C4-2B (cell line): ENCODE measurements around the gene FAM89B.

Source experiments
- H3K27ac ChIP-seq: fragments of 450-650 bp; 2 replicates; pipeline ENCODE4 v1.5.1; 2017
- ZFX ChIP-seq: fragments of 450-650 bp; IDR thresholded peaks from 2 replicates; pipeline ENCODE4 v1.6.1; 2017
- TF ChIP-seq, protein P1 (sequence below): fragments of 450-650 bp; conservative IDR thresholded peaks from 2 replicates; pipeline ENCODE4 v1.5.1; 2017; ENCODE audit warnings: mild to moderate bottlenecking

FAM89B gene

GRCh38 chr11:65578667-65579066 is 6.3 kb downstream of the FAM89B start:
- no peak overlapping the region for H3K27ac ChIP-seq
- TF ChIP-seq, protein P1, sequence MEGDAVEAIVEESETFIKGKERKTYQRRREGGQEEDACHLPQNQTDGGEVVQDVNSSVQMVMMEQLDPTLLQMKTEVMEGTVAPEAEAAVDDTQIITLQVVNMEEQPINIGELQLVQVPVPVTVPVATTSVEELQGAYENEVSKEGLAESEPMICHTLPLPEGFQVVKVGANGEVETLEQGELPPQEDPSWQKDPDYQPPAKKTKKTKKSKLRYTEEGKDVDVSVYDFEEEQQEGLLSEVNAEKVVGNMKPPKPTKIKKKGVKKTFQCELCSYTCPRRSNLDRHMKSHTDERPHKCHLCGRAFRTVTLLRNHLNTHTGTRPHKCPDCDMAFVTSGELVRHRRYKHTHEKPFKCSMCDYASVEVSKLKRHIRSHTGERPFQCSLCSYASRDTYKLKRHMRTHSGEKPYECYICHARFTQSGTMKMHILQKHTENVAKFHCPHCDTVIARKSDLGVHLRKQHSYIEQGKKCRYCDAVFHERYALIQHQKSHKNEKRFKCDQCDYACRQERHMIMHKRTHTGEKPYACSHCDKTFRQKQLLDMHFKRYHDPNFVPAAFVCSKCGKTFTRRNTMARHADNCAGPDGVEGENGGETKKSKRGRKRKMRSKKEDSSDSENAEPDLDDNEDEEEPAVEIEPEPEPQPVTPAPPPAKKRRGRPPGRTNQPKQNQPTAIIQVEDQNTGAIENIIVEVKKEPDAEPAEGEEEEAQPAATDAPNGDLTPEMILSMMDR, result no peak
- no peak for TF ChIP-seq ZFX

DNA sequence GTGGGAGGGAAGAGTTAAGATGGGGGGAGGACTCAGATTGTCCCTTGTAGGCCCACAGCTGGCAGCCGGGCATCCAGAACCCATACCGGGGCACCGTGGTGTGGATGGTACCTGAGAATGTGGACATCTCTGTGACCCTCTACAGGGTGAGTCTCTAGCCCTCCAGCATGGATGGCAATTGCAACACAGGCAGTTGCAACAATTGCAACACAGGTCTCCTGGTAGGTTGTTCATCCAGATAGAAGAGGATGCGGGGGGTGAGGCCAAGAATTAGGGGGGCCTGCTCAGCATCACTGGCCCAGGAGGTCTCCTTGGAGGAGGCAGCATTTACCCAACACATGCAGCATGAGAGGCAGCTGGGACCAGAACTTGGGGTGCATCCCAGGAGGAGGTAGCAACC is 7.0 kb downstream of the FAM89B start:
- no peak overlapping the region for H3K27ac ChIP-seq

GRCh38 chr11:65580031-65580692 is 7.8 kb downstream of the FAM89B start:
- no peak overlapping the region for H3K27ac ChIP-seq
- no peak for TF ChIP-seq ZFX
- TF ChIP-seq, protein P1, result no peak

More for the DNA sequence above, 7.0 kb downstream of the FAM89B start:
- TF ChIP-seq, protein P1, result no peak
- no peak for TF ChIP-seq ZFX

DNA sequence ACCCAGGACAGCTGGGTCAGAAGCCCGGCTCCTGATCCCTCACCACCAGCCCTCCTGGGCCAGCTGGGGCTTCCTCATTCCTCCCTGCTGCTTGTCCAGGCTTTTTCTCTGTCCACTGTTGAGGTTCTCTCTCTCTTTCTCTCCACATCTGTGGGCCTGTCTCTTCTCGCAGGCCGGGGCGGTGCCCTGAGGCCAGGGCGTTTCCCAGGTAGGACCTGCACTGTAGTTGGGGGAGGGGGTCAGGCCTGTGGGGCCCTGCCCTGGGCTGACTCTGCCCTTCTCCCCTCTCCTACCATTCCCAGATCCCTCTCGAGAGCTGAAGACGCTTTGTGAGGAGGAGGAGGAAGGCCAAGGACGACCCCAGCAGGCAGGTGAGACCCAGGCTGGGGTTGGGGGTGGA is 8.4 kb downstream of the FAM89B start:
- H3K27ac ChIP-seq, result no peak overlapping the region
- TF ChIP-seq, protein P1, result no peak
- TF ChIP-seq ZFX, result no peak

DNA sequence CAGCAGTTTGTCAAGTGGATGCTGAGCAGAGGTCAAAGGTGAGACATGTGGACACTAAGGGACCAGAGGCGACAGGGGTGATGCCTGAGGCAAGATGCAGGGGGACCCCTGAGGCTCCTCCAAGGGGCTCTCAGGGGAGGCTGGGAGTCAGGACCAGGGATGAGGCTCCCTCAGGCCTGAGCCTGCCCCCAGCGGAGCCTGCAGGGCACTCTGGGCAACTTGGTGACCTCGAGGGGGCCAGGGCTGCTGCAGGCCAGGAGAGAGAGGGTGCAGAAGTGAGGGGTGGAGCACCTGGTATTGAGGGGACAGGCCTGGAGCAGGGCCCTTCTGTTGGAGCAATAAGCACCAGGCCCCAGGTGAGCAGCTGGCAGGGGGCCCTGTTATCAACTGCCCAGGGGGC is 9.6 kb downstream of the FAM89B start:
- TF ChIP-seq, protein P1, result no peak
- no peak for TF ChIP-seq ZFX
- H3K27ac ChIP-seq, result no peak overlapping the region

DNA sequence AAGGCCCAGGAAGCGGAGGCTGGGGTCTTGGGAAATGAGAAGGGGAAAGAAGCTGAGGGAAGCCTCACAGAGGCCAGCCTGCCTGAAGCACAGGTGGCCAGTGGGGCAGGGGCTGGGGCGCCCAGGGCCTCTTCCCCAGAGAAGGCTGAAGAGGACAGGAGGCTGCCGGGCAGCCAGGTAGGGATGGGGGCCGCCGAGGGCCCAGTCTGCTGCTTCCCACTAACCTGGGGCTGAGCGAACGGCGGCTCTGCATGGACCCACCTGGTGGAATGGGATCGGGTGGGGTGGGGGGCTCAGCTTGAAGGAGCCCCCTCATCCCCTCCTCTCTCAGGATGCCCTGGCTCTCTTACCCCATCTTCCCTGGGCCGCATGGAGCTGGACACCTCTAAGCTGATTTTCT is 11.3 kb downstream of the FAM89B start:
- TF ChIP-seq, protein P1, result no peak
- no peak for TF ChIP-seq ZFX
- no peak overlapping the region for H3K27ac ChIP-seq

DNA sequence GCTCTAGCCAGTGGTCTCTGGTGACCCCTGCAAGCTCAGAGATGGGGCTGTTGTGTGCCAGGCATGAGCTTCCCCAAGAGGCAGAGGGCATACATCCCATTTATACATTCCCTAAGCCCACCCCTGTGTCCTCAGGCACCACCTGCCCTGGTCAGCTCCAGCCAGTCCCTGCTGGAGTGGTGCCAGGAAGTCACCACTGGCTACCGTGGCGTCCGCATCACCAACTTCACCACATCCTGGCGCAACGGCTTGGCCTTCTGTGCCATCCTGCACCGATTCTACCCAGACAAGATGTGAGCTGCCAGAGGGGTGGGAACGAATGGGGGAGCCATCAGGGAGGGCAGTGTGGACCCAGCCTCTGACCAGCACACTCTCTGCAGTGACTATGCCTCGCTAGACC is 11.8 kb downstream of the FAM89B start:
- TF ChIP-seq, protein P1, result no peak
- TF ChIP-seq ZFX, result no peak

More for the DNA sequence above, 11.8 kb downstream of the FAM89B start:
- no peak overlapping the region for H3K27ac ChIP-seq
